KMS-11 (cell line): ENCODE results near the gene GJB5.

Experiments
- H2AFZ ChIP-seq: fragments of 200-600 bp; sonication (generic); 2 replicates; pipeline ENCODE4 v1.6.1; 2016; ENCODE audit warnings: antibody characterized with exemption, mixed run types, low read depth
- H3K27ac ChIP-seq: fragments of 200-600 bp; sonication (generic); 2 replicates; pipeline ENCODE4 v1.6.1; 2016; ENCODE audit warnings: mild to moderate bottlenecking, mixed run types
- H3K27me3 ChIP-seq: fragments of 200-600 bp; sonication (generic); 2 replicates; pipeline ENCODE4 v1.6.1; 2017; ENCODE audit warnings: mild to moderate bottlenecking, low read depth, mixed run types, moderate library complexity; ENCODE audit not compliant: insufficient read depth
- H3K36me3 ChIP-seq: fragments of 200-600 bp; sonication (generic); 2 replicates; pipeline ENCODE4 v1.6.1; 2017; ENCODE audit warnings: mild to moderate bottlenecking, mixed run types; ENCODE audit not compliant: insufficient read depth
- H3K4me1 ChIP-seq: fragments of 200-600 bp; sonication (generic); 2 replicates; pipeline ENCODE4 v1.6.1; 2016; ENCODE audit warnings: mild to moderate bottlenecking, low read depth, mixed run types; ENCODE audit not compliant: poor library complexity, severe bottlenecking
- H3K4me2 ChIP-seq: fragments of 200-600 bp; sonication (generic); 2 replicates; pipeline ENCODE4 v1.7.0; 2016; ENCODE audit warnings: mild to moderate bottlenecking, mixed run types
- H3K4me3 ChIP-seq: fragments of 200-600 bp; sonication (generic); IDR thresholded peaks from 2 replicates; pipeline ENCODE4 v1.6.1; 2017; ENCODE audit warnings: low read depth, low read length, mixed read lengths; ENCODE audit not compliant: insufficient read depth
- H3K79me2 ChIP-seq: fragments of 200-600 bp; sonication (generic); 2 replicates; pipeline ENCODE4 v1.6.1; 2016; ENCODE audit warnings: low read depth, mixed run types; ENCODE audit not compliant: insufficient read depth
- H3K9ac ChIP-seq: fragments of 200-600 bp; sonication (generic); 2 replicates; pipeline ENCODE4 v1.6.1; 2016; ENCODE audit warnings: mild to moderate bottlenecking, mixed run types
- H4K20me1 ChIP-seq: fragments of 200-600 bp; sonication (generic); 2 replicates; pipeline ENCODE4 v1.6.1; 2016; ENCODE audit warnings: mild to moderate bottlenecking, mixed run types; ENCODE audit not compliant: insufficient read depth
- TF ChIP-seq, protein P1 (sequence below): fragments of 200-600 bp; sonication (generic); conservative IDR thresholded peaks from 2 replicates; pipeline ENCODE4 v1.6.1; 2017; ENCODE audit warnings: low read depth, mild to moderate bottlenecking, antibody characterized with exemption, low read length, moderate library complexity, mixed read lengths

The GJB5 gene

GRCh38 chr1:34761776-34762307 lies 7.0 kb downstream of the GJB5 start:
- TF ChIP-seq, protein P1, sequence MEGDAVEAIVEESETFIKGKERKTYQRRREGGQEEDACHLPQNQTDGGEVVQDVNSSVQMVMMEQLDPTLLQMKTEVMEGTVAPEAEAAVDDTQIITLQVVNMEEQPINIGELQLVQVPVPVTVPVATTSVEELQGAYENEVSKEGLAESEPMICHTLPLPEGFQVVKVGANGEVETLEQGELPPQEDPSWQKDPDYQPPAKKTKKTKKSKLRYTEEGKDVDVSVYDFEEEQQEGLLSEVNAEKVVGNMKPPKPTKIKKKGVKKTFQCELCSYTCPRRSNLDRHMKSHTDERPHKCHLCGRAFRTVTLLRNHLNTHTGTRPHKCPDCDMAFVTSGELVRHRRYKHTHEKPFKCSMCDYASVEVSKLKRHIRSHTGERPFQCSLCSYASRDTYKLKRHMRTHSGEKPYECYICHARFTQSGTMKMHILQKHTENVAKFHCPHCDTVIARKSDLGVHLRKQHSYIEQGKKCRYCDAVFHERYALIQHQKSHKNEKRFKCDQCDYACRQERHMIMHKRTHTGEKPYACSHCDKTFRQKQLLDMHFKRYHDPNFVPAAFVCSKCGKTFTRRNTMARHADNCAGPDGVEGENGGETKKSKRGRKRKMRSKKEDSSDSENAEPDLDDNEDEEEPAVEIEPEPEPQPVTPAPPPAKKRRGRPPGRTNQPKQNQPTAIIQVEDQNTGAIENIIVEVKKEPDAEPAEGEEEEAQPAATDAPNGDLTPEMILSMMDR, result no peak
- H3K27ac ChIP-seq, result no peak overlapping the region

GRCh38 chr1:34762474-34763141 lies 7.8 kb downstream of the GJB5 start:
- no peaks in the 10 kb centered on the region for H3K4me1 ChIP-seq
- H3K27me3 ChIP-seq, result no peaks in the 10 kb centered on the region; the same call in 1 of the 2 replicates
- H3K36me3 ChIP-seq, result no peaks in the 10 kb centered on the region
- no peaks in the 10 kb centered on the region for H3K79me2 ChIP-seq
- H4K20me1 ChIP-seq, result no peaks in the 10 kb centered on the region
- H3K9ac ChIP-seq, result no peak overlapping the region
- H3K4me3 ChIP-seq, result no peak overlapping the region
- H2AFZ ChIP-seq, result no peak overlapping the region
- no peak overlapping the region for H3K4me2 ChIP-seq
- TF ChIP-seq, protein P1, result no peak
- no peak overlapping the region for H3K27ac ChIP-seq

More at GRCh38 chr1:34761776-34762307, 7.0 kb downstream of the GJB5 start:
- no peaks in the 10 kb centered on the region for H3K79me2 ChIP-seq
- H3K9ac ChIP-seq, result no peak overlapping the region
- no peaks in the 10 kb centered on the region for H3K4me1 ChIP-seq
- H3K27me3 ChIP-seq, result no peaks in the 10 kb centered on the region; the same call in 1 of the 2 replicates
- no peak overlapping the region for H2AFZ ChIP-seq
- no peak overlapping the region for H3K4me2 ChIP-seq
- no peak overlapping the region for H3K4me3 ChIP-seq
- H3K36me3 ChIP-seq, result no peaks in the 10 kb centered on the region
- H4K20me1 ChIP-seq, result no peaks in the 10 kb centered on the region

- Histone ChIP-seq H2AFZ (no peak overlapping the region), H3K27me3 (no peaks in the 10 kb centered on the region; the same call in 1 of the 2 replicates), H3K9ac (no peak overlapping the region), H3K4me1 (no peaks in the 10 kb centered on the region), H3K27ac (no peak overlapping the region), H3K4me2 (no peak overlapping the region), H4K20me1 (no peaks in the 10 kb centered on the region), H3K4me3 (no peak overlapping the region), H3K36me3 (no peaks in the 10 kb centered on the region), H3K79me2 (no peaks in the 10 kb centered on the region)
- TF ChIP-seq, protein P1, result no peak
Measured at GRCh38 chr1:34763142-34763781, 8.4 kb downstream of the GJB5 start.

GRCh38 chr1:34768856-34769255 lies 14.0 kb downstream of the GJB5 start:
- H3K4me2 ChIP-seq, result no peak overlapping the region
- H3K27ac ChIP-seq, result no peak overlapping the region
- no peak overlapping the region for H3K9ac ChIP-seq
- H3K4me3 ChIP-seq, result no peak overlapping the region
- no peaks in the 10 kb centered on the region for H4K20me1 ChIP-seq
- TF ChIP-seq, protein P1, result no peak
- no peaks in the 10 kb centered on the region for H3K36me3 ChIP-seq
- H2AFZ ChIP-seq, result no peak overlapping the region
- no peaks in the 10 kb centered on the region for H3K4me1 ChIP-seq
- no peaks in the 10 kb centered on the region for H3K27me3 ChIP-seq
- no peaks in the 10 kb centered on the region for H3K79me2 ChIP-seq
